T-cell (primary cell): ENCODE data around the gene BCORL1. TPM values are rescaled to one million over a fixed set of nuclear protein-coding genes. Genes with fewer than 3 reads are reported as not detected.

Experiments
- ATAC-seq, 4 experiments: fragments of 200-7000 bp in 3 of 4; fragments of 150-1000 bp in 1 of 4; cut with Tn5 transposase; replicated peaks in 1 of 4; 1 replicate in 3 of 4; 2 replicates in 1 of 4; pipeline ENCODE4 v1.10.0; 2021; ENCODE audit warnings: moderate library complexity in 3 of 4, mild to moderate bottlenecking in 2 of 4, moderate number of reproducible peaks in 1 of 4
- CTCF ChIA-PET, 2 donors: fragments of 300-600 bp; sonication (Branson Sonifier 250); formaldehyde crosslinking; loops; one replicate each; lab custom pipeline; 2022; ENCODE audit warnings: antibody characterized with exemption in 2 of 2; lab: Charles Lee
- POLR2A ChIA-PET, 2 donors: fragments of 300-600 bp; sonication (Branson Sonifier 250); formaldehyde crosslinking; loops; one replicate each; lab custom pipeline; 2022; ENCODE audit warnings: antibody characterized with exemption in 2 of 2; lab: Charles Lee
- DNase-seq, 35 experiments: peaks; one replicate each; pipeline versions ENCODE4 v3.0.0 to v3.0.0-alpha.2; 2013 to 2023
- H3K27ac ChIP-seq: one replicate; pipeline ENCODE4 v1.5.1; 2013; ENCODE audit warnings: low read length
- H3K27me3 ChIP-seq, 2 experiments: replicated peaks in 1 of 2; 1 replicate in 1 of 2; 2 replicates in 1 of 2; pipeline versions ENCODE4 v1.6.1 to v1.7.0; 2013; ENCODE audit warnings: low read length in 1 of 2, mixed read lengths in 1 of 2; ENCODE audit not compliant: control insufficient read depth in 2 of 2, insufficient read depth in 2 of 2; ENCODE audit errors: extremely low read depth in 1 of 2
- H3K36me3 ChIP-seq, 2 donors: 1 replicate in 1 of 2; 2 replicates in 1 of 2; pipeline versions ENCODE4 v1.6.1 to v1.7.0; 2013; ENCODE audit warnings: low read length in 1 of 2; ENCODE audit not compliant: control insufficient read depth in 2 of 2, insufficient read depth in 1 of 2; ENCODE audit errors: extremely low read depth in 1 of 2
- H3K4me1 ChIP-seq, 2 experiments: 1 replicate in 1 of 2; 2 replicates in 1 of 2; pipeline versions ENCODE4 v1.6.1 to v1.7.0; 2013; ENCODE audit warnings: low read length in 2 of 2, mixed read lengths in 1 of 2; ENCODE audit not compliant: insufficient read depth in 2 of 2, control insufficient read depth in 1 of 2; ENCODE audit errors: extremely low read depth in 1 of 2
- H3K4me3 ChIP-seq, 2 donors: 1 replicate in 1 of 2; 2 replicates in 1 of 2; pipeline versions ENCODE4 v1.5.1 to v1.7.0; 2013; ENCODE audit warnings: mild to moderate bottlenecking in 2 of 2, low read length in 1 of 2, moderate library complexity in 1 of 2; ENCODE audit not compliant: control insufficient read depth in 1 of 2; ENCODE audit errors: extremely low read depth in 1 of 2
- H3K9me3 ChIP-seq: 2 replicates; pipeline ENCODE4 v1.7.0; 2013
- H3K27ac Mint-ChIP-seq, 2 donors: one replicate each; pipeline ENCODE4 v1.8.0; 2020 to 2021; ENCODE audit warnings: mild to moderate bottlenecking in 2 of 2, mixed read lengths in 2 of 2
- H3K27me3 Mint-ChIP-seq, 2 donors: one replicate each; pipeline ENCODE4 v1.8.0; 2021 to 2022; ENCODE audit warnings: mixed read lengths in 2 of 2
- H3K36me3 Mint-ChIP-seq: one replicate; pipeline ENCODE4 v1.8.0; 2021; ENCODE audit warnings: mixed read lengths
- H3K4me1 Mint-ChIP-seq, 3 donors: one replicate each; pipeline ENCODE4 v1.8.0; 2020 to 2022; ENCODE audit warnings: mixed read lengths in 3 of 3, mild to moderate bottlenecking in 1 of 3
- H3K4me3 Mint-ChIP-seq, 3 donors: one replicate each; pipeline ENCODE4 v1.8.0; 2020 to 2022; ENCODE audit warnings: mild to moderate bottlenecking in 3 of 3, mixed read lengths in 3 of 3, moderate library complexity in 3 of 3
- H3K9me3 Mint-ChIP-seq, 3 donors: one replicate each; pipeline ENCODE4 v1.8.0; 2020 to 2022; ENCODE audit warnings: mixed read lengths in 3 of 3
- WGBS: methylation state at CpG from one replicate; pipeline ENCODE4 v1.1.5; 2013; ENCODE audit warnings: missing lambda C conversion rate; ENCODE audit not compliant: insufficient coverage; 5-methylcytosine and 5-hydroxymethylcytosine counted together
- total RNA-seq, 35 experiments: library from RNA in 6 of 35; stranded (reverse) in 6 of 35; fragments of 120-200 nt in 1 of 35; gene quantifications; one replicate each; pipeline versions ENCODE4 v1.2.1 to v1.2.4 and lab custom pipeline; 2013 to 2026

BCORL1 gene
- total RNA-seq, 5 donors from 2014 or later (not counting 1 experiment from before 2014, with no cell fraction given): 8.7 to 13.5 (median 12.3) TPM

DNA sequence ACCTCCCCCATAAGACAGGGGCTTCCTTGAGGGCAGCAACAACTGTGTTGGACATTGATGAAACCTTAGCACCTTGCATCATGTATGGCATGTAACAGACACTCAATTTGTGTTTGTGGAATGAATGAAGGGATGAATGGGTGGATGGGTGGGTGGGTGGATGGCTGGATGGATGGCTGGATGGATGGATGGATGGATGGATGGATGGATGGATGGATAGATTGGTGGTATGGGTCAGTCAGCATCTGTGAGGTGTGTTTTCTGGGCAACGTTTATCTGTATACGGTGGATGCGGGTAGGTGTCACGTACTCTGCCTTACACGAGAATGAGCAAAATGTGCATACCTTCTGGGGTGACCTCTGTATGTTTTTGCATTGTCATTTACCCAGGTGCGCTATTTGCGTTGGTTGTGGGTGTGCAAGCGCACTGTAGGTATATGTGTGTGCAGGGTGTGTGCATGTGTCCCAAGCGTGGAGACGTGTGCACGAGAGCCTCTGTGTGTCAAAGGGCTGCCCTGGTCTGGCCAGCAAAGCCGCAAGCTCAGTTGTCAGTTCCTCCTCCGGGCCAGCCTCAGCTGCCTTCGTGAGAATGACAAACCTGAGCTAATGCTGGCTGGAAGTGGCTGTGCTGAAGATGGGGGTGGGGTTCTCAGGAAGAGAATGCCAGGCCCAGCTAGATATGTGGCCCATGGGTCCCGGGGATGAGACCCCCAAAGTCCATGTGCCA is 101.4 kb downstream of the BCORL1 start:
- H3K27me3 Mint-ChIP-seq: peaks cover 0 to 6% of the 10 kb centered on the region in 2 donors
- peak overlapping the region; percentile 74 to 90 (median 83) for H3K4me3 Mint-ChIP-seq
- WGBS: 4% methylated on average over 7 of the region's 15 CpGs
- H3K27ac Mint-ChIP-seq: peak overlapping the region; percentile 94 to 98
- H3K4me3 ChIP-seq: peak overlapping the region in 1 of 2 donors; percentile 58
- H3K36me3 ChIP-seq: peaks cover 0 to 10% of the 10 kb centered on the region in 2 donors
- ChIA-PET CTCF (interaction anchor here (0.5 to 1.0 kb wide), 3 partner anchors 22 to 36 kb away, joined by 3 to 5 read pairs (median 3); no protein-coding TSS in a partner anchor), POLR2A (interaction anchor here in 1 of 2 donors (0.6 kb wide), 1 partner anchor 112 kb away, joined by 3 read pairs; no protein-coding TSS in a partner anchor)
- H3K36me3 Mint-ChIP-seq: peaks cover 5% of the 10 kb centered on the region
- H3K4me1 Mint-ChIP-seq: peaks cover 66 to 85% (median 80%) of the 10 kb centered on the region in 3 donors
- ATAC-seq (no peak), DNase-seq (peak in 1 of 35 experiments; percentile 24)
- H3K27ac ChIP-seq: peak overlapping the region; percentile 68
- H3K27me3 ChIP-seq: no peaks in the 10 kb centered on the region
- H3K4me1 ChIP-seq: peaks cover 7 to 93% of the 10 kb centered on the region in 2 experiments
- H3K9me3 ChIP-seq: no peaks in the 10 kb centered on the region
- H3K9me3 Mint-ChIP-seq: no peaks in the 10 kb centered on the region

DNA sequence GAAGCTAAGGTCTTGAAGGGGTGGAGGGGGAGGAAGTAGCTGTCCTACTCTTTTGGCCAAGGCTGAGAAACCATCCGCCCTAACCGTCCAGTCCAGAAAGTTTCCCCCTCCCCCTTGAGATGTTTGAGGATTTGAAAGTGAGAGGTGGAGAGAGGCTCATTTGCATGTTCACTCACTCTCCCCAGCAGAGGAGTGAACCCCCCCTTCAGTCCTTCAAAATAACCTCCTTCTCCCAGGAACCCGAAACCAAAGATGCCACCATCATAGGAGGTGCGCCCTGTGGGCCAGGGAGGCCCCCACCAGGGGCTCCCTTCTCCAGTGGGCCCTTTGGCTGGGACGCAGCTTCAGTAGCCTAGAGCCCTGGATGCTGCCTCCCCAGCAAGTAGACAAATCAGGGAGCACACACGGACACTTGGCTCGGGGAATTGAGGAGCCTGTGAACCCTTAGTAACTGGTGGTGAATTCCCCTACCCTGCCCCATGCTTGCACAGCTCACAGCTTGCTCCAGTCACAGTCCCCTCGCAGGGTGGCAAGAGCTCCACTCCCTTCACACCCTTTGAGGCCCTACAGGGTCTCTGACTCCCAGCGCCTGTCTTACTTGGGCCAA is 102.3 kb downstream of the BCORL1 start:
- peak overlapping the region; percentile 74 to 90 (median 83) for H3K4me3 Mint-ChIP-seq
- peak in 1 of 35 experiments; percentile 37 for DNase-seq

DNA sequence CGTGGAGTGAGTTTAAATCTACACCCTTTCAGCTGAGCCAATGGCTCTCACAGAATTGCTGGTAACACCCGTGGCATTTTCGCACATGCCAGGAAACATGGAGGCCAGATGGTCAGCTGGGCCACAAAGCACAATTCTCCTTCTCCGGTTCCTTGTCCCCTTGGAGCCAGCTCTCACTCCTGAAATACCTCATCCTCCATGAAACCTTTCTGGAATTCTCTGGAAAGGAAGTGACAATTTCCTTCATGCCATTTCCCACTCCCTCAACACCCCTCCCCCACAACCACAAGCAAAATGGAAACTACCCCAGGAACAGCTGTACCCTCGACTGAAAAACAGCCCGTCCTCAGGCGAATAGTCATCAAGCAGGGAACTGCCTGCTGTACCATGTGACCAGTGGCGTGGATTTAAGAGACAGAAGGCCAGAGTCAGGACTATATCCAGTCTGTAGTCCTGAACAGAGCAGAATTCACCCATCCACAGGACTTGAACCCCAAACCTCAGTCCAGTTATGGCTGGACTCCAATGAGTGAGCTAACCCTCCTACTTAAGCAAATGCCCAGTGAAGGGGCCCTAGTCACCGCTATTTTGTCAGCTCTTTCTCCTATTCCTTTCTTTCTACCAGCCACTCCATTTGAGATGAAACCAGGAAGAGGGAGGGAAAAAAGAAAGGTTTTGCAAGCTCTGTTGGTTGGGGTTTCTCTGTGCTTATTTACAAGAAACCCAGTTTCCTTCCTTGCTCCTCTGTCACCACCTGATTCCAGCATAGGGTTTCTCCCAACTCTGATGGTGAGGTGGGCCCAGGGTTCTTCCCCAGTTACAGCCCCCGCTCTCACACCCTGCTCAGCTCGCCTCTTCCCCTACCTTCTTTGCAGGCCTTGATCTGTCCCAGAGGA is 103.4 kb downstream of the BCORL1 start:
- Histone ChIP-seq H3K4me3 (peak overlapping the region; percentile 53 to 58), H3K27me3 (no peaks in the 10 kb centered on the region), H3K4me1 (peaks cover 9 to 97% of the 10 kb centered on the region in 2 experiments), H3K36me3 (peaks cover 0 to 5% of the 10 kb centered on the region in 2 donors), H3K27ac (peak overlapping the region; percentile 68), H3K9me3 (no peaks in the 10 kb centered on the region)
- Mint-ChIP-seq H3K4me1 (peaks cover 74 to 85% (median 84%) of the 10 kb centered on the region in 3 donors), H3K4me3 (peak overlapping the region; percentile 74 to 90 (median 83)), H3K27ac (peak overlapping the region; percentile 94 to 98), H3K9me3 (no peaks in the 10 kb centered on the region), H3K27me3 (no peaks in the 10 kb centered on the region), H3K36me3 (no peaks in the 10 kb centered on the region)
- WGBS: 25% methylated on average over 2 of the region's 11 CpGs
- CTCF ChIA-PET: interaction anchor here in 1 of 2 donors (0.6 kb wide), 1 partner anchor 106 kb away, joined by 5 read pairs; no protein-coding TSS in a partner anchor
- no peak for DNase-seq
- POLR2A ChIA-PET: no interaction called here
- no peak for ATAC-seq

More for the DNA sequence above, 102.3 kb downstream of the BCORL1 start:
- Histone ChIP-seq H3K4me3 (peak overlapping the region; percentile 53 to 58), H3K9me3 (no peaks in the 10 kb centered on the region), H3K27ac (peak overlapping the region; percentile 68), H3K4me1 (peaks cover 9 to 98% of the 10 kb centered on the region in 2 experiments), H3K36me3 (peaks cover 0 to 10% of the 10 kb centered on the region in 2 donors), H3K27me3 (no peaks in the 10 kb centered on the region)
- Mint-ChIP-seq H3K4me1 (peaks cover 69 to 85% (median 83%) of the 10 kb centered on the region in 3 donors), H3K27me3 (peaks cover 0 to 2% of the 10 kb centered on the region in 2 donors), H3K36me3 (peaks cover 3% of the 10 kb centered on the region), H3K27ac (peak overlapping the region; percentile 94 to 98), H3K9me3 (no peaks in the 10 kb centered on the region)
- ChIA-PET CTCF (interaction anchor here (0.5 to 1.0 kb wide), 3 partner anchors 23 to 35 kb away, joined by 3 to 5 read pairs (median 3); no protein-coding TSS in a partner anchor), POLR2A (interaction anchor here in 1 of 2 donors (0.6 kb wide), 2 partner anchors 26 to 111 kb away, joined by 3 to 4 read pairs; partner anchors contain the start of gene ELF4)
- WGBS: 0% methylated on average over 1 of the region's 9 CpGs
- ATAC-seq: no peak

DNA sequence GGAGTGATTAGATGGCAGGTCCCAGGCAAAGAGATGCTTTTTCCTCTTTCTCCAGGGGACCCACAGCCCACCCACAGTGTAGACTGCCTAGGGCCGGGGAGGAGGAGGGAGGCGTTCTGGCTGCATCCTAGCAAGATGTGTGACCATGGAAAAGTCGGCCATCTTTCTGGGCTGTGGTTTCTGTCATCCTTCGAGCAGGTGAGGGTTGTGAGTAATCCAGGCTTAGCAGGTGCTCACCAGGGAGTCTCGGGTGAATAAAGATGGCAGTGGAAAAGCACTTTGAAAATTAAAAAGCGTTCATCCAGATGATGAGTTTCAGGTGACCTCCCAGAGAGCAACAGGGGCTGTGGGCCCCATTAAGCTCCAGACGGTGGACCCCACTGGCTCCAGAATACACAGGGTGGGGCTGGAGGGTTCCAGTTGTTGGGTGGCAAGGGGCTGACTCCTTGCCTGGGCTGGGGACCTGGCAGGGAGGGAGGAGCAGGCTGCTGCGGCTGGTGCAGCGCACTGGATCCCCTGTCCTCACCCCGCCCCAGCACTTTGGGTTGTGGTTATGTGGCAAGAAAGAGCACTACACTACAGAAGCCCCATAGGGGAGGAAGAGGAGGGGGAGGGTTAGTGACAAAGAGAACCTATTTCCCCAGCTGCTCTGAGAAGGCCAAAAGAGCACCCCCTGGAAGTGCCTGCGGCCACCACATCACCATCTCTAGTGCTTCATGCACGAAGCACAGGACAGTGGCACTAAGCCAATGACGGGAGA is 104.2 kb downstream of the BCORL1 start:
- peak overlapping the region; percentile 74 to 90 (median 83) for H3K4me3 Mint-ChIP-seq
- H3K27ac Mint-ChIP-seq: peak overlapping the region; percentile 94 to 98
- H3K36me3 Mint-ChIP-seq: no peaks in the 10 kb centered on the region
- no peaks in the 10 kb centered on the region for H3K36me3 ChIP-seq
- peak; percentile 36 to 79 (median 67) for DNase-seq
- ATAC-seq: peak; percentile 73 to 77 (median 74)
- peaks cover 72 to 81% (median 81%) of the 10 kb centered on the region in 3 donors for H3K4me1 Mint-ChIP-seq
- ChIA-PET POLR2A (interaction anchor here in 1 of 2 donors (0.6 kb wide), 1 partner anchor 23 kb away, joined by 3 read pairs; no protein-coding TSS in a partner anchor), CTCF (interaction anchor here (0.6 to 1.8 kb wide), 5 partner anchors 11 to 119 kb away, joined by 3 to 10 read pairs (median 4); no protein-coding TSS in a partner anchor)
- no peaks in the 10 kb centered on the region for H3K27me3 Mint-ChIP-seq
- peaks cover 10 to 96% of the 10 kb centered on the region in 2 experiments for H3K4me1 ChIP-seq
- no peaks in the 10 kb centered on the region for H3K9me3 ChIP-seq
- peak overlapping the region; percentile 53 to 58 for H3K4me3 ChIP-seq
- H3K9me3 Mint-ChIP-seq: no peaks in the 10 kb centered on the region
- WGBS: 0% methylated on average over 8 of the region's 13 CpGs
- H3K27ac ChIP-seq: peak overlapping the region; percentile 68
- H3K27me3 ChIP-seq: no peaks in the 10 kb centered on the region

DNA sequence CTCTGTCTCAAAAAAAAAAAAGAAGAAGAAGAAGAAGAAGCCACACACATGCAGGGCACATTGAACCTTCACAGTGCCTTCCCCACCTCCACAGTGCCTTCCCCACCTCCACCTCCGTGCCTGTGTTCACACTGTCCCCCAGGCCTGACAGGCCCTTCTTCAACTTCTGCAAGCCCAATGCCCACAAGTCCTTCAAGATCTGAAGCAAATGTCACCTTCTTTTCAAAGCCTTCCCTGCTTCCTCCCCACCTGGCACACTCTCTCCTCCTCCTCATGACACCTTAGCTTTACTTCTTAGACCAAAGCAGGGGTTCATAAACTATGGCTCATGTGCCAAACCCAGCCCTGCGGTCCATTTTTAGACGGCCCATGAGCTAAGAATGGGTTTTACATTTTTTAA is 107.9 kb downstream of the BCORL1 start:
- no peak overlapping the region for H3K4me3 ChIP-seq
- 25% methylated on average over 1 of the region's 3 CpGs for WGBS
- H3K4me1 ChIP-seq: peaks cover 11 to 93% of the 10 kb centered on the region in 2 experiments
- ATAC-seq (no peak), DNase-seq (no peak)
- Mint-ChIP-seq H3K4me3 (peak overlapping the region in 2 of 3 donors; percentile 31 to 43), H3K4me1 (peaks cover 73 to 80% (median 77%) of the 10 kb centered on the region in 3 donors), H3K9me3 (no peaks in the 10 kb centered on the region), H3K36me3 (no peaks in the 10 kb centered on the region), H3K27ac (peak overlapping the region; percentile 78 to 88), H3K27me3 (no peaks in the 10 kb centered on the region)
- H3K27me3 ChIP-seq: no peaks in the 10 kb centered on the region
- ChIA-PET CTCF (no interaction called here), POLR2A (no interaction called here)
- H3K36me3 ChIP-seq: no peaks in the 10 kb centered on the region
- no peaks in the 10 kb centered on the region for H3K9me3 ChIP-seq
- H3K27ac ChIP-seq: no peak overlapping the region
